ENCODE measurements around the gene C12orf43.
"Not testable (repeated sequence)": the region's sequence is repeated elsewhere in the genome, so short reads cannot be mapped to it uniquely, and the experiment has no call there.

Gene C12orf43

GRCh38 chr12:121015825-121016766 is at the start of gene C12orf43:
Gene C12orf43 (minus strand): TSS chr12:121016487. CDS start chr12:121016474, 13 bp downstream.
- DNase-seq = peak; percentile 73

GRCh38 chr12:121065345-121065744 is 49.1 kb upstream of the C12orf43 start:
- no peak for DNase-seq

GRCh38 chr12:121064586-121064985 is 48.3 kb upstream of the C12orf43 start:
- not testable (repeated sequence) for DNase-seq

GRCh38 chr12:121064116-121064515 is 47.8 kb upstream of the C12orf43 start:
- DNase-seq = no peak

GRCh38 chr12:121062391-121063045 is 46.2 kb upstream of the C12orf43 start:
- DNase-seq = no peak

GRCh38 chr12:121061831-121062230 is 45.5 kb upstream of the C12orf43 start:
- no peak for DNase-seq

- DNase-seq = no peak
Observed at GRCh38 chr12:121060149-121061001, 44.1 kb upstream of the C12orf43 start.

- DNase-seq = no peak
Observed at GRCh38 chr12:121059031-121059898, 43.0 kb upstream of the C12orf43 start.

GRCh38 chr12:121057794-121058193 is 41.5 kb upstream of the C12orf43 start:
- DNase-seq = no peak

GRCh38 chr12:121053706-121054105 is 37.4 kb upstream of the C12orf43 start:
- DNase-seq = no peak

GRCh38 chr12:121050725-121051124 is 34.4 kb upstream of the C12orf43 start:
- peak; percentile 6 for DNase-seq

GRCh38 chr12:121048442-121048841 is 32.2 kb upstream of the C12orf43 start:
- DNase-seq = no peak

- DNase-seq = not testable (repeated sequence)
Observed at GRCh38 chr12:121047400-121047799, 31.1 kb upstream of the C12orf43 start.

- DNase-seq = no peak
Observed at GRCh38 chr12:121043067-121043466, 26.8 kb upstream of the C12orf43 start.

GRCh38 chr12:121038861-121039668 is 22.8 kb upstream of the C12orf43 start, which contains the start of gene OASL:
Gene OASL (minus strand): TSS chr12:121039246. CDS start chr12:121038971, 275 bp downstream.
- DNase-seq = no peak

- DNase-seq = no peak
Observed at GRCh38 chr12:121036810-121037326, 20.6 kb upstream of the C12orf43 start.

GRCh38 chr12:121034616-121035305 is 18.5 kb upstream of the C12orf43 start:
- no peak for DNase-seq

- no peak for DNase-seq
Observed at GRCh38 chr12:121033625-121034349, 17.5 kb upstream of the C12orf43 start.

GRCh38 chr12:121030576-121031212 is 14.4 kb upstream of the C12orf43 start:
- DNase-seq = no peak

All from NCI-H1048 (cell line).